HG03558 (cell line): ENCODE results near the gene KCNIP4.

Source experiments
- ATAC-seq: cut with Tn5 transposase; IDR thresholded peaks from one replicate; pipeline ENCODE4 v1.9.1; 2021; ENCODE audit warnings: moderate number of reproducible peaks; ENCODE audit not compliant: unreplicated experiment; ENCODE audit errors: extremely low read depth

The KCNIP4 gene

GRCh38 chr4:21290562-21290961 lies 658.0 kb downstream of the KCNIP4 start:
- peak; percentile 88 for ATAC-seq

GRCh38 chr4:21276046-21276445 lies 672.5 kb downstream of the KCNIP4 start:
- no peak for ATAC-seq

GRCh38 chr4:21271439-21272052 lies 677.0 kb downstream of the KCNIP4 start:
- no peak for ATAC-seq

GRCh38 chr4:21248331-21248730 lies 700.2 kb downstream of the KCNIP4 start:
- no peak for ATAC-seq

- ATAC-seq, result no peak
These were observed 706.4 kb downstream of the KCNIP4 start for GRCh38 chr4:21242163-21242562.

GRCh38 chr4:21226637-21227538 lies 721.7 kb downstream of the KCNIP4 start:
- ATAC-seq, result no peak

GRCh38 chr4:21211846-21212245 lies 736.7 kb downstream of the KCNIP4 start:
- ATAC-seq, result no peak

GRCh38 chr4:21209860-21210259 lies 738.7 kb downstream of the KCNIP4 start:
- ATAC-seq, result no peak

GRCh38 chr4:21205821-21206531 lies 742.6 kb downstream of the KCNIP4 start:
- no peak for ATAC-seq

- no peak for ATAC-seq
These were observed 745.2 kb downstream of the KCNIP4 start for GRCh38 chr4:21203416-21203815.

GRCh38 chr4:21202959-21203358 lies 745.6 kb downstream of the KCNIP4 start:
- no peak for ATAC-seq

- no peak for ATAC-seq
These were observed 749.9 kb downstream of the KCNIP4 start for GRCh38 chr4:21198683-21199082.

- ATAC-seq, result no peak
These were observed 752.9 kb downstream of the KCNIP4 start for GRCh38 chr4:21195682-21196081.

GRCh38 chr4:21192367-21192766 lies 756.2 kb downstream of the KCNIP4 start:
- ATAC-seq, result no peak

GRCh38 chr4:21191317-21191716 lies 757.3 kb downstream of the KCNIP4 start:
- no peak for ATAC-seq

- ATAC-seq, result no peak
These were observed 763.8 kb downstream of the KCNIP4 start for GRCh38 chr4:21184788-21185187.

GRCh38 chr4:21181716-21182115 lies 766.9 kb downstream of the KCNIP4 start:
- no peak for ATAC-seq

- ATAC-seq, result no peak
These were observed 770.7 kb downstream of the KCNIP4 start for GRCh38 chr4:21177871-21178270.

- ATAC-seq, result no peak
These were observed 771.5 kb downstream of the KCNIP4 start for GRCh38 chr4:21177092-21177491.

GRCh38 chr4:21167711-21168110 lies 780.9 kb downstream of the KCNIP4 start:
- ATAC-seq, result no peak

GRCh38 chr4:21155367-21155766 lies 793.2 kb downstream of the KCNIP4 start:
- ATAC-seq, result no peak
